HCT116 (cell line): ENCODE results near the gene RIT1. TPM values are rescaled to one million over a fixed set of nuclear protein-coding genes. Genes with fewer than 3 reads are reported as not detected.

ENCODE experiments used
- ATAC-seq: fragments of 200-7000 bp; cut with Tn5 transposase; 2 replicates; pipeline ENCODE4 v1.9.1; 2020; ENCODE audit warnings: mild to moderate bottlenecking, moderate library complexity
- BruUV-seq: library from RNA; stranded (reverse); fragments of 400-500 nt; replicated peaks from 2 replicates; lab custom pipeline; 2021; lab: Mats Ljungman, UMichigan
- CTCF ChIA-PET: fragments of 300-600 bp; sonication (Branson Sonifier 250); formaldehyde crosslinking; loops from one replicate; lab custom pipeline; 2021; ENCODE audit warnings: antibody characterized with exemption; lab: Charles Lee
- POLR2A ChIA-PET: fragments of 300-600, 350-600 bp; sonication (Branson Sonifier 250); formaldehyde crosslinking; loops from one replicate; lab custom pipeline; 2021; ENCODE audit warnings: antibody characterized with exemption; lab: Charles Lee
- RAD21 ChIA-PET, 2 experiments: fragments of 300-600 bp; sonication (Branson Sonifier 250); formaldehyde crosslinking; loops; one replicate each; lab custom pipeline; 2023; ENCODE audit warnings: low total read pairs in 2 of 2; ENCODE audit not compliant: uncharacterized antibody in 2 of 2, unreplicated experiment in 2 of 2, low non-redundant PET in 1 of 2; lab: Charles Lee
- DNase-seq: peaks from one replicate; pipeline ENCODE4 v3.0.0-alpha.2; 2010; ENCODE audit warnings: low read depth, low spot score
- H2AFZ ChIP-seq: fragments of 200-600 bp; shearing (Covaris generic), sonication (generic); 2 replicates; pipeline ENCODE4 v1.6.1; 2017; ENCODE audit warnings: low read depth, mixed run types, mixed read lengths, antibody characterized with exemption, low read length; ENCODE audit not compliant: poor library complexity, severe bottlenecking
- H3K27ac ChIP-seq: 2 replicates; pipeline ENCODE4 v1.5.1; 2012; ENCODE audit warnings: low read depth, low read length
- H3K27me3 ChIP-seq: fragments of 200-600 bp; sonication (generic); 2 replicates; pipeline ENCODE4 v1.6.1; 2016; ENCODE audit warnings: mixed run types, low read length, mixed read lengths; ENCODE audit not compliant: insufficient read depth
- H3K36me3 ChIP-seq, 2 experiments: fragments of 200-500 bp in 1 of 2; fragments of 200-600 bp in 1 of 2; sonication (Bioruptor generic) in 1 of 2; sonication (generic) in 1 of 2; 2 replicates each; pipeline versions ENCODE4 v1.5.1 to v1.6.1; 2014 to 2016; ENCODE audit warnings: low read length in 2 of 2, inconsistent platforms in 1 of 2, mixed read lengths in 1 of 2, mixed run types in 1 of 2; ENCODE audit not compliant: insufficient read depth in 2 of 2, control insufficient read depth in 1 of 2
- H3K4me1 ChIP-seq, 2 experiments: fragments of 200-600 bp in 1 of 2; sonication (generic) in 1 of 2; 2 replicates each; pipeline versions ENCODE4 v1.5.1 to v1.6.1; 2012 to 2017; ENCODE audit warnings: low read length in 2 of 2, inconsistent platforms in 1 of 2, mild to moderate bottlenecking in 1 of 2, mixed read lengths in 1 of 2, mixed run types in 1 of 2, moderate library complexity in 1 of 2; ENCODE audit not compliant: insufficient read depth in 2 of 2, control insufficient read depth in 1 of 2
- H3K4me2 ChIP-seq: fragments of 200-600 bp; sonication (generic); 2 replicates; pipeline ENCODE4 v1.6.1; 2017; ENCODE audit warnings: mixed run types, low read length, mixed read lengths
- H3K4me3 ChIP-seq, 2 experiments: fragments of 200-600 bp in 1 of 2; sonication (generic) in 1 of 2; replicated peaks in 1 of 2; 2 replicates each; pipeline ENCODE4 v1.5.1; 2011 to 2016; ENCODE audit warnings: low read length in 2 of 2, control low read depth in 1 of 2, low read depth in 1 of 2, mild to moderate bottlenecking in 1 of 2, mixed read lengths in 1 of 2, mixed run types in 1 of 2
- H3K79me2 ChIP-seq: fragments of 200-600 bp; sonication (generic); 2 replicates; pipeline ENCODE4 v1.6.1; 2017; ENCODE audit warnings: mild to moderate bottlenecking, mixed run types, low read length, moderate library complexity, mixed read lengths; ENCODE audit not compliant: insufficient read depth
- H3K9ac ChIP-seq: fragments of 200-600 bp; sonication (generic); 2 replicates; pipeline ENCODE4 v1.6.1; 2016; ENCODE audit warnings: low read length, mixed read lengths
- H3K9me2 ChIP-seq: fragments of 200-600 bp; sonication (generic), shearing (Covaris generic); 2 replicates; pipeline ENCODE4 v1.6.1; 2017; ENCODE audit warnings: mixed run types, mild to moderate bottlenecking, moderate library complexity; ENCODE audit not compliant: insufficient read depth
- H3K9me3 ChIP-seq, 2 experiments: fragments of 200-500 bp in 1 of 2; fragments of 200-600 bp in 1 of 2; sonication (Bioruptor generic) in 1 of 2; sonication (generic) in 1 of 2; 2 replicates each; pipeline ENCODE4 v1.6.1; 2014 to 2017; ENCODE audit warnings: low read length in 2 of 2, mixed read lengths in 2 of 2, inconsistent platforms in 1 of 2, low read depth in 1 of 2, mild to moderate bottlenecking in 1 of 2, mixed run types in 1 of 2, moderate library complexity in 1 of 2; ENCODE audit not compliant: control insufficient read depth in 1 of 2, insufficient read depth in 1 of 2
- H4K20me1 ChIP-seq: fragments of 200-600 bp; sonication (generic), shearing (Covaris generic); 2 replicates; pipeline ENCODE4 v1.6.1; 2017; ENCODE audit warnings: mixed run types, mild to moderate bottlenecking, moderate library complexity; ENCODE audit not compliant: insufficient read depth
- CEBPB ChIP-seq: IDR thresholded peaks from 2 replicates; pipeline ENCODE4 v1.6.1; 2012; ENCODE audit warnings: low read depth
- EGR1 ChIP-seq: IDR thresholded peaks from 2 replicates; pipeline ENCODE4 v1.6.1; 2012; ENCODE audit warnings: low read depth
- ELF1 ChIP-seq: IDR thresholded peaks from 2 replicates; pipeline ENCODE4 v1.6.1; 2012; ENCODE audit warnings: low read depth, borderline replicate concordance
- EZH2 ChIP-seq: fragments of 200-600 bp; sonication (generic); IDR thresholded peaks from 2 replicates; pipeline ENCODE4 v1.6.1; 2017; ENCODE audit warnings: antibody characterized with exemption, mixed run types
- FOSL1 ChIP-seq: IDR thresholded peaks from 2 replicates; pipeline ENCODE4 v1.6.1; 2012; ENCODE audit warnings: low read depth
- JUND ChIP-seq: IDR thresholded peaks from 2 replicates; pipeline ENCODE4 v1.6.1; 2012
- POLR2A ChIP-seq: IDR thresholded peaks from 2 replicates; pipeline ENCODE4 v1.7.0; 2011; ENCODE audit warnings: borderline replicate concordance; ENCODE audit not compliant: insufficient read depth, insufficient read length; ENCODE audit errors: extremely low read depth
- RAD21 ChIP-seq: IDR thresholded peaks from 2 replicates; pipeline ENCODE4 v1.6.1; 2012; ENCODE audit warnings: low read depth, mild to moderate bottlenecking
- SIN3A ChIP-seq: IDR thresholded peaks from 2 replicates; pipeline ENCODE4 v1.6.1; 2012; ENCODE audit warnings: low read depth
- SRF ChIP-seq: IDR thresholded peaks from 2 replicates; pipeline ENCODE4 v1.6.1; 2012; ENCODE audit warnings: low read depth
- TCF7L2 ChIP-seq: IDR thresholded peaks from 2 replicates; pipeline ENCODE4 v1.7.0; 2011; ENCODE audit warnings: borderline replicate concordance, inconsistent platforms; ENCODE audit not compliant: insufficient read depth, insufficient read length; ENCODE audit errors: extremely low read depth
- ZBTB33 ChIP-seq: IDR thresholded peaks from 2 replicates; pipeline ENCODE4 v1.6.1; 2011; ENCODE audit warnings: mild to moderate bottlenecking, low read length, moderate library complexity; ENCODE audit not compliant: insufficient replicate concordance; ENCODE audit errors: extremely low read depth
- ZFX ChIP-seq: fragments of 450-650 bp; IDR thresholded peaks from 2 replicates; pipeline ENCODE4 v1.6.1; 2017
- ZNF274 ChIP-seq: fragments of 200-500 bp; sonication (Bioruptor generic); IDR thresholded peaks from 2 replicates; pipeline ENCODE4 v1.6.1; 2014; ENCODE audit warnings: mild to moderate bottlenecking, low read depth, low read length, inconsistent platforms
- intact Hi-C: fragments of 100-400 bp; cut with micrococcal nuclease; formaldehyde crosslinking; loops from 2 replicates; pipeline ENCODE4 v1.10.0; 2022
- total RNA-seq: library from RNA; stranded (reverse); gene quantifications from one replicate; pipeline ENCODE4 v1.2.1, GENCODE V29; 2021; ENCODE audit not compliant: unreplicated experiment

RIT1 gene
- total RNA-seq, 1 experiment from 2014 or later: 10.2 TPM

GRCh38 chr1:155933591-155934096 lies 22.5 kb upstream of the RIT1 start:
- peaks cover 55% of the 10 kb centered on the region for H3K79me2 ChIP-seq
- peak overlapping the region; percentile 99 for H3K4me3 ChIP-seq
- H3K36me3 ChIP-seq: peaks cover 35 to 46% of the 10 kb centered on the region in 2 experiments
- no peak overlapping the region for H2AFZ ChIP-seq
- DNase-seq (no peak), ATAC-seq (no peak)
- ChIA-PET RAD21 (no interaction called here), POLR2A (interaction anchor here (1.1 to 3.8 kb wide), 7 partner anchors 11 to 63 kb away, joined by 3 to 20 read pairs (median 7); no protein-coding TSS in a partner anchor), CTCF (interaction anchor here (2.6 to 2.7 kb wide), 2 partner anchors 56 to 133 kb away, joined by 6 to 7 read pairs; no protein-coding TSS in a partner anchor)
- peak overlapping the region; percentile 97 for H3K9ac ChIP-seq
- H3K4me2 ChIP-seq: peak overlapping the region; percentile 88
- H3K9me3 ChIP-seq: no peaks in the 10 kb centered on the region
- TF ChIP-seq EZH2: no peak
- no peak for TF ChIP-seq ELF1
- no peak for TF ChIP-seq POLR2A
- no peak for TF ChIP-seq ZNF274
- no peak for TF ChIP-seq RAD21
- no peak for TF ChIP-seq CEBPB
- TF ChIP-seq TCF7L2: no peak
- no peak for TF ChIP-seq ZBTB33
- no peak for TF ChIP-seq SRF
- TF ChIP-seq SIN3A: no peak
- TF ChIP-seq EGR1: no peak
- no peak for TF ChIP-seq FOSL1
- TF ChIP-seq JUND: no peak
- TF ChIP-seq ZFX: no peak
- H4K20me1 ChIP-seq: peaks cover 28% of the 10 kb centered on the region; the same call in 1 of the 2 replicates
- H3K4me1 ChIP-seq: peaks cover 18 to 36% of the 10 kb centered on the region in 2 experiments
- BruUV-seq: no TSS peak
- H3K27me3 ChIP-seq: no peaks in the 10 kb centered on the region
- intact Hi-C loops: no loop called here
- H3K27ac ChIP-seq: peak overlapping the region; percentile 67
- no peaks in the 10 kb centered on the region for H3K9me2 ChIP-seq
